SU-DHL-6 (cell line): ENCODE results near the gene CRYGS.
"Not testable (repeated sequence)": the region's sequence is repeated elsewhere in the genome, so short reads cannot be mapped to it uniquely, and the experiment has no call there.

Experiments used
- H2AFZ ChIP-seq: fragments of 200-600 bp; sonication (generic); 2 replicates; pipeline ENCODE4 v1.6.1; 2014; ENCODE audit warnings: low read depth, mild to moderate bottlenecking, moderate library complexity, mixed read lengths, antibody characterized with exemption, low read length; ENCODE audit not compliant: severe bottlenecking
- H3F3A ChIP-seq: fragments of 200-600 bp; shearing (Covaris generic); 2 replicates; pipeline ENCODE4 v1.6.0; 2016; ENCODE audit warnings: antibody characterized with exemption, mild to moderate bottlenecking; ENCODE audit not compliant: insufficient read depth
- H3K27ac ChIP-seq: fragments of 200-600 bp; sonication (generic); 2 replicates; pipeline ENCODE4 v1.5.1; 2016; ENCODE audit warnings: low read depth, mild to moderate bottlenecking, low read length, moderate library complexity, mixed read lengths
- H3K27me3 ChIP-seq: fragments of 200-600 bp; sonication (generic), shearing (Covaris generic); 2 replicates; pipeline ENCODE4 v1.6.0; 2014; ENCODE audit warnings: mild to moderate bottlenecking, low read length
- H3K36me3 ChIP-seq: fragments of 200-600 bp; sonication (generic); 2 replicates; pipeline ENCODE4 v1.6.1; 2014; ENCODE audit warnings: mild to moderate bottlenecking, low read length, mixed read lengths
- H3K4me2 ChIP-seq: fragments of 300-600, 200-600 bp; shearing (Covaris generic), sonication (generic); 2 replicates; pipeline ENCODE4 v1.6.0; 2014; ENCODE audit warnings: low read length, low read depth, mild to moderate bottlenecking; ENCODE audit not compliant: poor library complexity, severe bottlenecking
- H3K4me3 ChIP-seq: fragments of 200-600 bp; sonication (generic); 2 replicates; pipeline ENCODE4 v1.5.1; 2014; ENCODE audit warnings: antibody characterized with exemption, low read length, mild to moderate bottlenecking, mixed read lengths; ENCODE audit not compliant: insufficient read depth, poor library complexity, severe bottlenecking
- H3K79me2 ChIP-seq: fragments of 200-600 bp; sonication (generic); 2 replicates; pipeline ENCODE4 v1.6.1; 2014; ENCODE audit warnings: mild to moderate bottlenecking, low read length, moderate library complexity; ENCODE audit not compliant: insufficient read depth
- H3K9ac ChIP-seq: fragments of 200-600 bp; sonication (generic); 2 replicates; pipeline ENCODE4 v1.7.0; 2014; ENCODE audit warnings: mild to moderate bottlenecking, low read length
- H3K9me2 ChIP-seq: fragments of 200-600 bp; sonication (generic); replicated peaks from 2 replicates; pipeline ENCODE4 v1.6.1; 2014; ENCODE audit warnings: low read length; ENCODE audit not compliant: insufficient read depth
- H3K9me3 ChIP-seq: fragments of 200-600 bp; sonication (generic); 2 replicates; pipeline ENCODE4 v1.6.1; 2014; ENCODE audit warnings: low read length, mixed read lengths; ENCODE audit not compliant: insufficient read depth
- H4K20me1 ChIP-seq: fragments of 200-600 bp; sonication (generic); 2 replicates; pipeline ENCODE4 v1.6.1; 2014; ENCODE audit warnings: low read depth, mild to moderate bottlenecking, antibody characterized with exemption, low read length, moderate library complexity, mixed read lengths
- CTCF ChIP-seq: fragments of 200-600 bp; sonication (generic); IDR thresholded peaks from one replicate; pipeline ENCODE4 v1.5.1; 2017; ENCODE audit warnings: antibody characterized with exemption, mild to moderate bottlenecking, low read length, moderate library complexity; ENCODE audit not compliant: insufficient read depth, poor library complexity, severe bottlenecking
- EZH2phosphoT487 ChIP-seq: fragments of 200-600 bp; sonication (generic), shearing (Covaris generic); conservative IDR thresholded peaks from 2 replicates; pipeline ENCODE4 v1.6.1; 2018; ENCODE audit warnings: mild to moderate bottlenecking, antibody characterized with exemption, low read length, moderate library complexity, mixed read lengths

The CRYGS gene

DNA sequence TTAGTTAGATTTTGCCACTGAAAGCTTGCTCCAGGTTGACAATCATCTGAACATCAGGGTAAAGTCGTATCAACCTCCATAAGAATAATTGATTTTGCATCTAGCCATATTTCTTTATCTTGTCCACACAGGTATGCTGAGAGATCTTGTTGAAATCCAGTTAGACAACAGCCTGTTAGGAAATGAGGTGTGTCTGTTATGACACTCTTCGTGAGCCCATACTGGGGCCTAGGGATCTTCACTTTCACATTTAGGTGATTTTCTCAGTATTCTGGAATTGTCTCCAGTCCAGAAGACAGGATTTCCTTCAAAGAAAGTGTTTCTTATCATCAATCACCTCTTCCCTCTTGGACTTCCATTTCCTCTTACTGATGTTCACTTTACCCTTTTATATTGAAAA is 44.5 kb upstream of the CRYGS start:
- Histone ChIP-seq H2AFZ (no peak overlapping the region), H3K27me3 (no peaks in the 10 kb centered on the region), H4K20me1 (no peaks in the 10 kb centered on the region), H3F3A (peaks cover 12% of the 10 kb centered on the region), H3K4me2 (no peak overlapping the region), H3K36me3 (peaks cover 20% of the 10 kb centered on the region; the same call in 1 of the 2 replicates), H3K79me2 (no peaks in the 10 kb centered on the region), H3K4me3 (no peak overlapping the region), H3K9me2 (no peaks in the 10 kb centered on the region), H3K9me3 (no peaks in the 10 kb centered on the region), H3K9ac (no peak overlapping the region), H3K27ac (no peak overlapping the region)
- TF ChIP-seq CTCF: no peak
- TF ChIP-seq EZH2phosphoT487: no peak

GRCh38 chr3:186587183-186587582 is 43.0 kb upstream of the CRYGS start:
- Histone ChIP-seq H3K27ac (no peak overlapping the region), H3K4me3 (no peak overlapping the region), H3K36me3 (peaks cover 30% of the 10 kb centered on the region; the same call in 1 of the 2 replicates), H2AFZ (no peak overlapping the region), H3K79me2 (no peaks in the 10 kb centered on the region), H3K9me3 (no peaks in the 10 kb centered on the region), H3K27me3 (no peaks in the 10 kb centered on the region), H4K20me1 (no peaks in the 10 kb centered on the region), H3K9ac (no peak overlapping the region), H3F3A (peaks cover 12% of the 10 kb centered on the region), H3K4me2 (no peak overlapping the region), H3K9me2 (no peaks in the 10 kb centered on the region)
- no peak for TF ChIP-seq EZH2phosphoT487

DNA sequence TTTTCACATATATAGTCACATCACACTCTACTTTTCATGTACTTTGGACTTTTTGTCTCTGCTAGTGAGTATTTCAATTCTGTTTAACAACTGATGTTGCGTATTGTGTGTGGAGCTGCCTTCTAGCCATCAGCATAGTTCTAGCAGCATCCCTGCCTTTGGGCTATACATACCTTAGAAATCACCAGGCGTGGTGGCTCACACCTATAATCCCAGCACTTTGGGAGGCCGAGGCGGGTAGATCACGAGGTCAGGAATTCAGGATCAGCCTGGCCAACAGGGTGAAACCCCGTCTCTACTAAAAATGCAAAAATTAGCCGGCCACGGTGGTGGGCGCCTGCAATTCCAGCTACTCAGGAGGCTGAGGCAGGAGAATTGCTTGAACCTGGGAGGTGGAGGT is 42.1 kb upstream of the CRYGS start:
- H3K36me3 ChIP-seq: peaks cover 39% of the 10 kb centered on the region; the same call in 1 of the 2 replicates

GRCh38 chr3:186583831-186584230 is 39.7 kb upstream of the CRYGS start:
- Histone ChIP-seq H3K9ac (no peak overlapping the region), H3K4me3 (no peak overlapping the region), H3K4me2 (no peak overlapping the region), H3K27ac (no peak overlapping the region), H3K9me3 (no peaks in the 10 kb centered on the region), H4K20me1 (no peaks in the 10 kb centered on the region), H3F3A (peaks cover 14% of the 10 kb centered on the region), H3K79me2 (no peaks in the 10 kb centered on the region), H2AFZ (no peak overlapping the region), H3K36me3 (peaks cover 62% of the 10 kb centered on the region), H3K9me2 (no peaks in the 10 kb centered on the region), H3K27me3 (no peaks in the 10 kb centered on the region)
- TF ChIP-seq EZH2phosphoT487 (no peak), CTCF (no peak)

More for the DNA sequence above, 42.1 kb upstream of the CRYGS start:
- not testable (repeated sequence) for H3K9me2 ChIP-seq, H3K9me3 ChIP-seq, H3K4me2 ChIP-seq, H2AFZ ChIP-seq, H3K27me3 ChIP-seq, H3K27ac ChIP-seq, H4K20me1 ChIP-seq, H3K79me2 ChIP-seq, H3K9ac ChIP-seq, H3K4me3 ChIP-seq
- peaks cover 12% of the 10 kb centered on the region for H3F3A ChIP-seq
